Thoracic aorta (tissue), 2 donors: ENCODE measurements around the gene CAPNS1. TPM values are rescaled to one million over a fixed set of nuclear protein-coding genes. Genes with fewer than 3 reads are reported as not detected.

Experiments
- ATAC-seq: fragments of 150-250 bp; one replicate; pipeline ENCODE4 v1.8.0; 2017; ENCODE audit warnings: low read depth; ENCODE audit not compliant: insufficient number of reproducible peaks, low FRiP score
- DNase-seq: peaks from one replicate; pipeline ENCODE4 v3.0.0-alpha.2; 2020; ENCODE audit warnings: low spot score
- H3K27ac ChIP-seq, 2 donors: fragments of 200-600 bp; sonication (generic); 1 replicate in 1 of 2; 2 replicates in 1 of 2; pipeline ENCODE4 v1.5.1; 2016; ENCODE audit warnings: mild to moderate bottlenecking in 2 of 2, moderate library complexity in 2 of 2
- H3K27me3 ChIP-seq: fragments of 200-600 bp; sonication (generic); replicated peaks from 2 replicates; pipeline ENCODE4 v1.6.0; 2016; ENCODE audit warnings: mild to moderate bottlenecking; ENCODE audit not compliant: insufficient read depth
- H3K36me3 ChIP-seq: fragments of 200-600 bp; sonication (generic); one replicate; pipeline ENCODE4 v1.5.1; 2016
- H3K4me1 ChIP-seq, 2 donors: fragments of 200-600 bp; sonication (generic); 1 replicate in 1 of 2; 2 replicates in 1 of 2; pipeline versions ENCODE4 v1.5.1 to v1.6.0; 2016; ENCODE audit warnings: low read depth in 2 of 2, mild to moderate bottlenecking in 1 of 2; ENCODE audit not compliant: control insufficient read depth in 1 of 2
- H3K4me3 ChIP-seq: fragments of 200-600 bp; sonication (generic); 2 replicates; pipeline ENCODE4 v1.5.1; 2016; ENCODE audit warnings: mild to moderate bottlenecking
- H3K9me3 ChIP-seq: fragments of 200-600 bp; sonication (generic); 2 replicates; pipeline ENCODE4 v1.5.1; 2016
- total RNA-seq, 2 donors: library from RNA; depleted of rRNA; stranded (reverse); fragments of >200 nt; gene quantifications; one replicate each; pipeline versions ENCODE4 v1.1.0 to v1.2.3, GENCODE V29; 2016
- TF ChIP-seq, protein P1 (sequence below): fragments of 200-600 bp; sonication (generic); IDR thresholded peaks from one replicate; pipeline ENCODE4 v1.5.1; 2019; ENCODE audit warnings: antibody characterized with exemption

Gene CAPNS1
- total RNA-seq, 2 donors from 2014 or later: 161 to 220 TPM

- no peak overlapping the region for H3K27ac ChIP-seq
- DNase-seq (no peak), ATAC-seq (no peak)
- no peaks in the 10 kb centered on the region for H3K4me1 ChIP-seq
- TF ChIP-seq, protein P1, sequence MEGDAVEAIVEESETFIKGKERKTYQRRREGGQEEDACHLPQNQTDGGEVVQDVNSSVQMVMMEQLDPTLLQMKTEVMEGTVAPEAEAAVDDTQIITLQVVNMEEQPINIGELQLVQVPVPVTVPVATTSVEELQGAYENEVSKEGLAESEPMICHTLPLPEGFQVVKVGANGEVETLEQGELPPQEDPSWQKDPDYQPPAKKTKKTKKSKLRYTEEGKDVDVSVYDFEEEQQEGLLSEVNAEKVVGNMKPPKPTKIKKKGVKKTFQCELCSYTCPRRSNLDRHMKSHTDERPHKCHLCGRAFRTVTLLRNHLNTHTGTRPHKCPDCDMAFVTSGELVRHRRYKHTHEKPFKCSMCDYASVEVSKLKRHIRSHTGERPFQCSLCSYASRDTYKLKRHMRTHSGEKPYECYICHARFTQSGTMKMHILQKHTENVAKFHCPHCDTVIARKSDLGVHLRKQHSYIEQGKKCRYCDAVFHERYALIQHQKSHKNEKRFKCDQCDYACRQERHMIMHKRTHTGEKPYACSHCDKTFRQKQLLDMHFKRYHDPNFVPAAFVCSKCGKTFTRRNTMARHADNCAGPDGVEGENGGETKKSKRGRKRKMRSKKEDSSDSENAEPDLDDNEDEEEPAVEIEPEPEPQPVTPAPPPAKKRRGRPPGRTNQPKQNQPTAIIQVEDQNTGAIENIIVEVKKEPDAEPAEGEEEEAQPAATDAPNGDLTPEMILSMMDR: no peak
- H3K27me3 ChIP-seq: no peaks in the 10 kb centered on the region
- H3K9me3 ChIP-seq: no peaks in the 10 kb centered on the region
- H3K36me3 ChIP-seq: peaks cover 6% of the 10 kb centered on the region
- H3K4me3 ChIP-seq: no peak overlapping the region
Observed at GRCh38 chr19:36103842-36104552, 35.9 kb upstream of the CAPNS1 start.

DNA sequence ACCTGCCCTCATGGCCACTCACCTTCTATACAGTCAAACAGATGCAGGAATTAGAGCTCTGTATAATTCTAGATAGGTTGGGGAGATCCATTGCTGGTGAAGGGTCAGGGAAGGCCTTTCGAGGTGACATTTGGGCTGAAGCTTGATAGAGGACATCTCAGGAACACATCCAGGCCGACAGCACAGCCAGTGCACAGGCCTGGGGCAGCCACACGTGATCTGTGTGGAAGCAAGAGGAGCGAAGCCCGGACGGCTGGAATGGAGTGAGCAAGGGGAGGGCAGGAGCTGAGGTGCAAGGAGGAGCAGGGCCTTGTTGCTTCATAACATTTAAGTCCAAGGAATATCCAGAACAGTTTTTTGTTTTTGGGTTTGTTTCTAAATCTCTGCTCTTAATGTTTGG lies 33.4 kb upstream of the CAPNS1 start:
- Histone ChIP-seq H3K27me3 (no peaks in the 10 kb centered on the region), H3K27ac (no peak overlapping the region), H3K36me3 (peaks cover 6% of the 10 kb centered on the region), H3K4me1 (no peaks in the 10 kb centered on the region), H3K9me3 (no peaks in the 10 kb centered on the region), H3K4me3 (no peak overlapping the region)
- DNase-seq (no peak), ATAC-seq (no peak)
- TF ChIP-seq, protein P1: no peak

- Histone ChIP-seq H3K27me3 (no peaks in the 10 kb centered on the region), H3K36me3 (peaks cover 6% of the 10 kb centered on the region), H3K4me1 (no peaks in the 10 kb centered on the region), H3K27ac (no peak overlapping the region), H3K9me3 (no peaks in the 10 kb centered on the region), H3K4me3 (no peak overlapping the region)
- ATAC-seq (no peak), DNase-seq (no peak)
- TF ChIP-seq, protein P1: no peak
Observed at GRCh38 chr19:36106991-36107390, 32.9 kb upstream of the CAPNS1 start.

- no peak for ATAC-seq
- TF ChIP-seq, protein P1: no peak
- H3K27me3 ChIP-seq: no peaks in the 10 kb centered on the region
- no peak overlapping the region for H3K4me3 ChIP-seq
- DNase-seq: no peak
- H3K4me1 ChIP-seq: peaks cover 4 to 7% of the 10 kb centered on the region in 2 donors
- H3K27ac ChIP-seq: no peak overlapping the region
- no peaks in the 10 kb centered on the region for H3K9me3 ChIP-seq
- peaks cover 12% of the 10 kb centered on the region for H3K36me3 ChIP-seq
Observed at GRCh38 chr19:36108684-36109083, 31.2 kb upstream of the CAPNS1 start.

GRCh38 chr19:36110487-36111199 lies 29.2 kb upstream of the CAPNS1 start, which contains the start of gene OVOL3:
OVOL3 (plus strand) TSS chr19:36111143; CDS start chr19:36111203, 60 bp downstream.
- TF ChIP-seq, protein P1: no peak
- no peaks in the 10 kb centered on the region for H3K27me3 ChIP-seq
- peaks cover 12% of the 10 kb centered on the region for H3K36me3 ChIP-seq
- H3K27ac ChIP-seq: no peak within 1 kb of the TSS
- H3K9me3 ChIP-seq: no peaks in the 10 kb centered on the region
- H3K4me3 ChIP-seq: no peak within 1 kb of the TSS
- DNase-seq (no peak), ATAC-seq (no peak)
- peaks cover 10 to 13% of the 10 kb centered on the region in 2 donors for H3K4me1 ChIP-seq
